Midbrain (tissue), 1 donor: ENCODE data around the gene FAM114A1.

Source experiments
- DNase-seq: peaks from one replicate; lab custom pipeline; 2025; lab: John Stamatoyannopoulos, UW

Gene FAM114A1

GRCh38 chr4:38867478-38868058 lies at the start of gene FAM114A1:
Gene FAM114A1 (plus strand): TSS chr4:38867806. CDS start chr4:38878079, 10,273 bp downstream.
- DNase-seq = peak; percentile 77

GRCh38 chr4:38818441-38818976 lies 49.1 kb upstream of the FAM114A1 start:
- no peak for DNase-seq

- no peak for DNase-seq
Measured at GRCh38 chr4:38819569-38819968, 48.0 kb upstream of the FAM114A1 start.

- no peak for DNase-seq
Measured at GRCh38 chr4:38820329-38821061, 47.1 kb upstream of the FAM114A1 start.

GRCh38 chr4:38821739-38822138 lies 45.9 kb upstream of the FAM114A1 start:
- DNase-seq = no peak

- DNase-seq = no peak
Measured at GRCh38 chr4:38822748-38823303, 44.8 kb upstream of the FAM114A1 start.

- DNase-seq = no peak
Measured at GRCh38 chr4:38823766-38824165, 43.8 kb upstream of the FAM114A1 start.

GRCh38 chr4:38829237-38829636 lies 38.4 kb upstream of the FAM114A1 start:
- DNase-seq = no peak

GRCh38 chr4:38831653-38832052 lies 36.0 kb upstream of the FAM114A1 start:
- DNase-seq = no peak

GRCh38 chr4:38832206-38832605 lies 35.4 kb upstream of the FAM114A1 start:
- DNase-seq = no peak

GRCh38 chr4:38832624-38833528 lies 34.7 kb upstream of the FAM114A1 start:
- no peak for DNase-seq

GRCh38 chr4:38834570-38834969 lies 33.0 kb upstream of the FAM114A1 start:
- no peak for DNase-seq

GRCh38 chr4:38837334-38837733 lies 30.3 kb upstream of the FAM114A1 start:
- DNase-seq = no peak

- DNase-seq = no peak
Measured at GRCh38 chr4:38837849-38838248, 29.8 kb upstream of the FAM114A1 start.

- DNase-seq = no peak
Measured at GRCh38 chr4:38842994-38843393, 24.6 kb upstream of the FAM114A1 start.

GRCh38 chr4:38846015-38846414 lies 21.6 kb upstream of the FAM114A1 start:
- DNase-seq = no peak

GRCh38 chr4:38855466-38855865 lies 12.1 kb upstream of the FAM114A1 start:
- no peak for DNase-seq

- DNase-seq = no peak
Measured at GRCh38 chr4:38856046-38856445, 11.6 kb upstream of the FAM114A1 start.

- peak; percentile 39 for DNase-seq
Measured at GRCh38 chr4:38856524-38857337, 10.9 kb upstream of the FAM114A1 start, which contains the start of gene TLR6. Gene TLR6 (minus strand): TSS chr4:38856817. CDS start chr4:38829473, 27,344 bp downstream.

- peak; percentile 30 for DNase-seq
Measured at GRCh38 chr4:38857354-38858096, 10.1 kb upstream of the FAM114A1 start.
